Esophagus muscularis mucosa (tissue), 4 donors: Measurements from ENCODE around the gene MAP4K4. TPM values are rescaled to one million over a fixed set of nuclear protein-coding genes. Genes with fewer than 3 reads are reported as not detected.

Source experiments
- DNase-seq: peaks from one replicate; pipeline ENCODE4 v3.0.0-alpha.2; 2017; ENCODE audit errors: extremely low spot score
- H3K27ac ChIP-seq, 4 donors: fragments of 200-600 bp; sonication (generic); replicated peaks in 1 of 4; 1 replicate in 3 of 4; 2 replicates in 1 of 4; pipeline ENCODE4 v1.5.1; 2016 to 2019; ENCODE audit warnings: mild to moderate bottlenecking in 1 of 4
- H3K27me3 ChIP-seq, 4 donors: fragments of 200-600 bp; sonication (generic); one replicate each; pipeline versions ENCODE4 v1.5.1 to v1.6.0; 2016 to 2019
- H3K36me3 ChIP-seq, 4 donors: fragments of 200-600 bp; sonication (generic); one replicate each; pipeline ENCODE4 v1.5.1; 2016 to 2019
- H3K4me1 ChIP-seq, 4 donors: fragments of 200-600 bp; sonication (generic); one replicate each; pipeline ENCODE4 v1.5.1; 2016 to 2019
- H3K4me3 ChIP-seq, 4 donors: fragments of 200-600 bp; sonication (generic); 1 replicate in 2 of 4; 2 replicates in 2 of 4; pipeline ENCODE4 v1.5.1; 2016 to 2019; ENCODE audit warnings: mild to moderate bottlenecking in 4 of 4, moderate library complexity in 1 of 4
- H3K9me3 ChIP-seq, 4 donors: fragments of 200-600 bp; sonication (generic); 1 replicate in 3 of 4; 2 replicates in 1 of 4; pipeline ENCODE4 v1.5.1; 2016 to 2019
- EP300 ChIP-seq: sonication (generic); formaldehyde crosslinking; IDR thresholded peaks from one replicate; pipeline ENCODE4 v1.6.1; 2017; ENCODE audit warnings: antibody characterized with exemption
- POLR2A ChIP-seq: fragments of 450-650 bp; IDR thresholded peaks from one replicate; pipeline ENCODE4 v1.6.1; 2017; ENCODE audit warnings: antibody characterized with exemption, moderate library complexity, mild to moderate bottlenecking, low read depth
- POLR2AphosphoS5 ChIP-seq, 2 donors: sonication (generic); formaldehyde crosslinking; IDR thresholded peaks; one replicate each; pipeline ENCODE4 v1.6.1; 2017; ENCODE audit warnings: antibody characterized with exemption in 2 of 2
- WGBS: methylation state at CpG from one replicate; pipeline ENCODE4 v1.1.5; 2018; 5-methylcytosine and 5-hydroxymethylcytosine counted together
- intact Hi-C: fragments of 100-400 bp; cut with DNase I; formaldehyde crosslinking; loops from one replicate; pipeline ENCODE4 v1.15.1; 2023
- total RNA-seq, 4 donors: library from RNA; depleted of rRNA; stranded (reverse); fragments of >200 nt; gene quantifications; one replicate each; pipeline versions ENCODE4 v1.1.0 to v1.2.1, GENCODE V29; 2016
- TF ChIP-seq, protein P1 (sequence below), 3 experiments: fragments of 200-600 bp in 2 of 3; fragments of 450-650 bp in 1 of 3; sonication (generic) in 2 of 3; IDR thresholded peaks; one replicate each; pipeline ENCODE4 v1.5.1; 2017 to 2019; ENCODE audit warnings: antibody characterized with exemption in 3 of 3, mild to moderate bottlenecking in 2 of 3, moderate library complexity in 1 of 3

Gene MAP4K4
- total RNA-seq, 4 donors from 2014 or later, result 37.8 to 59.0 (median 51.7) TPM

DNA sequence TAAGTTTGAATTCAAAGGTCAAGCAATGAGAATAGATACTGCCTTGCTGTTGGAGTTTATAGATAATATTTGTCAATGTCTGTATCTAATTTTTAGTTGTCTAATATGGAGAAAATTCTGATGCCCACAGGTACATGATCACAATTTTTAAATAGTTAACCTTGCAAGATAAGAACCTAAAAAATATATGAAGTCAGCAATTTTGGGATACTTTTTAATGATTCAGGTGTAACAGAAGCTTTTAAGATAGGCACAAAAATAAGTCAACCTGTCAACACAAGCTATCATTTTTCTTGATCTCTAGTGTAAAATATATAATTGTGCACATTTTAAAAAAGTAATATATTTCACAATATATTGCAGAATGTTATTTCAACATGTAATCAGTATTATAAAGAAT, 201.8 kb downstream of the MAP4K4 start:
- Histone ChIP-seq H3K4me1 (no peaks in the 10 kb centered on the region), H3K36me3 (peaks cover 0 to 4% (median 1%) of the 10 kb centered on the region in 4 donors), H3K4me3 (no peak overlapping the region), H3K27ac (no peak overlapping the region), H3K27me3 (no peaks in the 10 kb centered on the region), H3K9me3 (peaks cover 0 to 16% (median 6%) of the 10 kb centered on the region in 4 donors)
- intact Hi-C loops, result no loop called here
- DNase-seq, result no peak
- TF ChIP-seq POLR2A (no peak), EP300 (no peak), POLR2AphosphoS5 (IDR thresholded peaks at IDR 0.05) (no peak)
- TF ChIP-seq, protein P1, sequence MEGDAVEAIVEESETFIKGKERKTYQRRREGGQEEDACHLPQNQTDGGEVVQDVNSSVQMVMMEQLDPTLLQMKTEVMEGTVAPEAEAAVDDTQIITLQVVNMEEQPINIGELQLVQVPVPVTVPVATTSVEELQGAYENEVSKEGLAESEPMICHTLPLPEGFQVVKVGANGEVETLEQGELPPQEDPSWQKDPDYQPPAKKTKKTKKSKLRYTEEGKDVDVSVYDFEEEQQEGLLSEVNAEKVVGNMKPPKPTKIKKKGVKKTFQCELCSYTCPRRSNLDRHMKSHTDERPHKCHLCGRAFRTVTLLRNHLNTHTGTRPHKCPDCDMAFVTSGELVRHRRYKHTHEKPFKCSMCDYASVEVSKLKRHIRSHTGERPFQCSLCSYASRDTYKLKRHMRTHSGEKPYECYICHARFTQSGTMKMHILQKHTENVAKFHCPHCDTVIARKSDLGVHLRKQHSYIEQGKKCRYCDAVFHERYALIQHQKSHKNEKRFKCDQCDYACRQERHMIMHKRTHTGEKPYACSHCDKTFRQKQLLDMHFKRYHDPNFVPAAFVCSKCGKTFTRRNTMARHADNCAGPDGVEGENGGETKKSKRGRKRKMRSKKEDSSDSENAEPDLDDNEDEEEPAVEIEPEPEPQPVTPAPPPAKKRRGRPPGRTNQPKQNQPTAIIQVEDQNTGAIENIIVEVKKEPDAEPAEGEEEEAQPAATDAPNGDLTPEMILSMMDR (IDR thresholded peaks at IDR 0.05), result no peak

DNA sequence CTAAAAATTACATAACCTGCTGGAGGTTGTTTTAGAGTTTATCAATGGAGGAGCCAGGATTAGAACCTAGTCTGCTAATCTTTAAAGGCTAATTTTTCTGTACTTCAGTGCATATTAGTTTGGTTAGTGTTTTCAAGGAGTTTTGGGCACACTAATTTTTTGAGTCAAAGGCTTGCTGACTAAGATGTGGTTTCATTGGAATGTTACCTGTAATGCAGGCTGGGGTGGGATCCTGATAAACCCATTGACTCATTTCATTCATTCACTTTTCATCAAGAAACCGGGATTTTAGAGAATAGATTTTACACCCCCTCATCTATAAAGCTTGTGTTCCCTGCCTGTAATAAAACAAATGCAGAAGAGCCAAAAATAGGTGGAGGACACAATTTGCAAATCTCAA, 202.4 kb downstream of the MAP4K4 start:
- intact Hi-C loops, result no loop called here
- no peaks in the 10 kb centered on the region for H3K27me3 ChIP-seq
- 94% methylated on average over 1 of the region's 1 CpG for WGBS
- peaks cover 0 to 16% (median 6%) of the 10 kb centered on the region in 4 donors for H3K9me3 ChIP-seq
- H3K36me3 ChIP-seq, result peaks cover 0 to 4% (median 0%) of the 10 kb centered on the region in 4 donors
- no peak overlapping the region for H3K27ac ChIP-seq
- no peak overlapping the region for H3K4me3 ChIP-seq
- no peak for DNase-seq
- H3K4me1 ChIP-seq, result no peaks in the 10 kb centered on the region
- no peak for TF ChIP-seq EP300
- no peak for TF ChIP-seq POLR2A
- TF ChIP-seq, protein P1 (IDR thresholded peaks at IDR 0.05), result no peak
- TF ChIP-seq POLR2AphosphoS5 (IDR thresholded peaks at IDR 0.05), result no peak

DNA sequence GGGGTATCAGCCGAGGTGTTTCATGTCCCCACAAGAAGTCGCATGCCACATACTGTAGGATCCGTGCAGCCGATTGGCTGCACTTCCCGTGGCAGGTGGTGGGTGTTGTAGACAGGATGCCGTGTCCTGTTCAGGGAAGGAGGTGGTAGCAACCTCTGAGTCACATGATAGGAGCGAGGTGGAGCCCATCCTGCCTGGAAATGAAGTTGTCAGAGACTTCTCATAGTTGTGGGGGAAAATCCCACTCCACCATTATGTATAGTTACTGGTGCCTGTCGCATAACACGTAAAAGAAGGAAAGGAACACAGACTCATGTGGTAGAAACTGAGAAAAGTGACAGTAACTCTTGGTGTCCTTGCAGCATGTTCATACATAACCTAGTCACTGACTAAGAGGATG, 202.9 kb downstream of the MAP4K4 start:
- Histone ChIP-seq H3K4me3 (no peak overlapping the region), H3K27ac (no peak overlapping the region), H3K36me3 (no peaks in the 10 kb centered on the region), H3K27me3 (no peaks in the 10 kb centered on the region), H3K9me3 (peaks cover 0 to 16% (median 6%) of the 10 kb centered on the region in 4 donors), H3K4me1 (no peaks in the 10 kb centered on the region)
- 87% methylated on average over 9 of the region's 9 CpGs for WGBS
- TF ChIP-seq POLR2AphosphoS5 (IDR thresholded peaks at IDR 0.05) (no peak), POLR2A (no peak), EP300 (no peak)
- TF ChIP-seq, protein P1 (IDR thresholded peaks at IDR 0.05), result no peak
- DNase-seq, result no peak
- intact Hi-C loops, result no loop called here

DNA sequence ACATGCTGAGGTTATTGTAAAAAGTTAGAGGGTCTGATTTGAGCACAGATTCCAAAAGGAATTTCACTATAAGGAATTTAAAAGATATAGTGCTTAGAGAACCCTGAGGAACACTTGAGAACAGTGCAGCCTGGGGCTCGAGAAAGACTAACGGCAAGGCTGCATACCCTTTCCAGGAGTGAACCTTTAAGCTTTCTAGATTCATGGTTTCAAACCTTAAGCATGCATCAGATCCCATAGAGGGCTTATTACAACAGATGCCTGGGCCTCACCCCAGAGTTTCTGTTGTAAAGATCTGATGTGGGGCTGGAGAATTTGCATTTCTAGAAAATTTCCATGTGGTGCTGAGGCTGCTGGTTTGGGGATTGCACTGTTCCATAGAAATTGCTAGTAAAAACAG, 203.7 kb downstream of the MAP4K4 start:
- Histone ChIP-seq H3K4me1 (no peaks in the 10 kb centered on the region), H3K4me3 (no peak overlapping the region), H3K27ac (no peak overlapping the region), H3K36me3 (no peaks in the 10 kb centered on the region), H3K9me3 (peaks cover 0 to 16% (median 7%) of the 10 kb centered on the region in 4 donors), H3K27me3 (no peaks in the 10 kb centered on the region)
- intact Hi-C loops, result no loop called here
- DNase-seq, result no peak
- WGBS, result 97% methylated on average over 2 of the region's 2 CpGs
- TF ChIP-seq, protein P1 (IDR thresholded peaks at IDR 0.05), result no peak
- TF ChIP-seq POLR2A, result no peak
- no peak for TF ChIP-seq POLR2AphosphoS5 (IDR thresholded peaks at IDR 0.05)
- no peak for TF ChIP-seq EP300

DNA sequence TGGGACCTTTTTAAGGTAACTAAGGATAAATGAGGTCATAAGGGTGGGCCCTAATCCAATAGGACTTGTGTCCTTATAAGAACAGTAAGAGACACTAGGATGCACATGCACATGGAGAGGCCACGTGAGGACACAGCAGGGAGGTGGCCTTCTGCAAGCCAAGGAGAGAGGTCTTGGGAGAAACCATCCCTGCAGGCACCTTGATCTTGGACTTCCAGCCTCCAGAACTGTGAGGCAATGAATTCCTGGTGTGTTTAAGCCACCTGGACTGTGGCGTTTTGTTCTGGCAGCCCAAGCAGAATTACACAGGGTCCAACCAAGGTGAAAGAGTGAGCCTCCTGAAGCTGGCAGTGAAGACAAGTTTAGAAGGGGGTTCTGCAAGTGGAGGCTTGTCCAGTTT, 204.7 kb downstream of the MAP4K4 start:
- H3K36me3 ChIP-seq, result no peaks in the 10 kb centered on the region

More for the DNA sequence above, 204.7 kb downstream of the MAP4K4 start:
- H3K27me3 ChIP-seq, result no peaks in the 10 kb centered on the region
- no peak overlapping the region for H3K4me3 ChIP-seq
- 100% methylated on average over 2 of the region's 2 CpGs for WGBS
- intact Hi-C loops, result no loop called here
- no peaks in the 10 kb centered on the region for H3K4me1 ChIP-seq
- peaks cover 0 to 16% (median 8%) of the 10 kb centered on the region in 4 donors for H3K9me3 ChIP-seq
- H3K27ac ChIP-seq, result no peak overlapping the region
- TF ChIP-seq POLR2AphosphoS5 (IDR thresholded peaks at IDR 0.05) (no peak), POLR2A (no peak), EP300 (no peak)
- TF ChIP-seq, protein P1 (IDR thresholded peaks at IDR 0.05), result no peak
- no peak for DNase-seq
